ENCODE data around the gene ZNF148. TPM values are rescaled to one million over a fixed set of nuclear protein-coding genes. Genes with fewer than 3 reads are reported as not detected.

ZNF148 gene
- polyA plus RNA-seq, 3 donors, result 6.5 to 48.4 (median 34.1) TPM

DNA sequence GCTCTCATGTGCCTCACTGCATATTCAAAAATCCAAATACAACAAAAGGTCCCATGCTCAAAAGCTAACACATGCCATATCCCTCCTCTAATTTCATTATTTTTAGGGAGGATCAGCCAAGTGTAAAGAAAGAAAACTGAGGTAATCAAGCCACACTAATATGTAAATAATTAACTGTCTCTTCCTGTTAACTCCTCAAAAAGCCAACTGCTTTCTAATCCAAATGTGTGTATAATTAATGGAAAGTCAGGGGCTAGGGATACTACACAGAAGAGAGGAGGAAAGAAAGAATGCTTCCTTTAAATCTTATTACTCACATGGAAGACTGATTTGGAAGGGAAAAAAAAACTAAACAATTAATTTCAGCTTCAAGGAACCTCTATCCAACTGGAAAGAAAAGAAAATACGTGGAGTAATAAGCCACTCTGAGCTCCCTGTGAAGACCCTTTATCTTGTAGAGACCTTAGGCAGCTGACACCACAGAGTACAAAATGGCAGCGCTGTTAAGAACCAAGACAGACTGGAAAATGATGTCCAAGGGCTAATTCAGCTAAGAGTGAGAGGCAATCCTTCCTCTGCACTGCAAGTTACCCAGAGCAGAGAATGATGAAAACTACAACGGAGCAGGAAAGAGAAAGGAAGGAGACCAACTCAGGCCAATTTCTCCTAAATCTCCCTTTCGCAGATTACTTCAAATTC is 56.8 kb downstream of the ZNF148 start:
- Histone ChIP-seq H3K79me2 (ENCODE audit: insufficient read depth, low read length) (peaks cover 16% of the 10 kb centered on the region), H3K27me3 (ENCODE audit: control insufficient read depth in 2 of 2, insufficient read depth in 2 of 2, low read length in 2 of 2) (no peaks in the 10 kb centered on the region), H3K4me2 (replicated peaks; ENCODE audit: extremely low read depth, low read length, poor library complexity, severe bottlenecking) (no peak overlapping the region), H4K20me1 (ENCODE audit: insufficient read depth, low read length) (peaks cover 58% of the 10 kb centered on the region), H3K27ac (ENCODE audit: low read depth in 1 of 2, low read length in 2 of 2) (no peak overlapping the region), H3K4me1 (ENCODE audit: control insufficient read depth in 1 of 2, insufficient read depth in 2 of 2, low read length in 2 of 2) (peaks cover 12 to 21% of the 10 kb centered on the region in 2 donors), H3K36me3 (replicated peaks in 1 of 2; ENCODE audit: control insufficient read depth in 1 of 2, insufficient read depth in 2 of 2, low read length in 2 of 2) (peaks cover 25 to 57% of the 10 kb centered on the region in 2 donors), H3K9me3 (replicated peaks in 1 of 2; ENCODE audit: control insufficient read depth in 1 of 2, insufficient read depth in 1 of 2, low read length in 2 of 2) (no peaks in the 10 kb centered on the region), H2AFZ (ENCODE audit: insufficient read depth, low read depth, low read length, poor library complexity, severe bottlenecking) (no peak overlapping the region), H3K4me3 (replicated peaks in 1 of 3; ENCODE audit: low read depth in 2 of 3, low read length in 3 of 3) (no peak overlapping the region), H3K9ac (ENCODE audit: insufficient read depth, low read length, poor library complexity, severe bottlenecking) (no peak overlapping the region)
- Mint-ChIP-seq H3K27me3 (ENCODE audit: low read depth in 3 of 3) (no peaks in the 10 kb centered on the region), H3K36me3 (peaks cover 29 to 36% of the 10 kb centered on the region in 2 donors), H3K4me3 (no peak overlapping the region), H3K4me1 (peaks cover 19% of the 10 kb centered on the region), H3K27ac (no peak overlapping the region), H3K9me3 (no peaks in the 10 kb centered on the region)
- no peak for TF ChIP-seq CTCF (IDR thresholded peaks at IDR 0.05)
- intact Hi-C loops (cut with micrococcal nuclease), result no loop called here
- no peak for DNase-seq
- WGBS (ENCODE audit: insufficient coverage), result 92% methylated on average over 2 of the region's 4 CpGs

DNA sequence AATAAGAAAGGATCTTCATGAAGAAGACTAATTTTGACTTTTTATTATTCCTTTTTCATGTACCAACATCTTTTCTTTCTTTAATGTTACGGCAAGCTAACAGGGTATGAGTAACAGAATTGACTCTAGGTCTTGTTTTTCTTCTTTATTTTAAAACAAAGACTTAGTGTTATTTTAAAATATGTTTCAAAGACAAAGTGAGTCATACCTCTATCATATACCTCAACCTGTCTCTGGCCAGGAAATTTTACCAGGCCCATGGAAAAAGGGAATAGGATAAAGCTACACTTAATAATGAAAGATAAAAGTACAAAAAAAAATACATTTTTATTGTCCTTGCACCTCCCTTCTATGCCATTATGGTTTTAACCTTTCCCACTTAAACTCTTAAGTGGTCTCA is 57.4 kb downstream of the ZNF148 start:
- H3K27me3 ChIP-seq (ENCODE audit: control insufficient read depth in 2 of 2, insufficient read depth in 2 of 2, low read length in 2 of 2), result no peaks in the 10 kb centered on the region
- no peak overlapping the region for H3K4me3 ChIP-seq (replicated peaks in 1 of 3; ENCODE audit: low read depth in 2 of 3, low read length in 3 of 3)
- Mint-ChIP-seq H3K36me3 (peaks cover 28 to 37% of the 10 kb centered on the region in 2 donors), H3K4me1 (peaks cover 21% of the 10 kb centered on the region), H3K9me3 (no peaks in the 10 kb centered on the region), H3K27me3 (ENCODE audit: low read depth in 3 of 3) (no peaks in the 10 kb centered on the region), H3K27ac (no peak overlapping the region), H3K4me3 (no peak overlapping the region)
- peaks cover 16% of the 10 kb centered on the region for H3K79me2 ChIP-seq (ENCODE audit: insufficient read depth, low read length)
- peaks cover 12 to 24% of the 10 kb centered on the region in 2 donors for H3K4me1 ChIP-seq (ENCODE audit: control insufficient read depth in 1 of 2, insufficient read depth in 2 of 2, low read length in 2 of 2)
- H3K27ac ChIP-seq (ENCODE audit: low read depth in 1 of 2, low read length in 2 of 2), result no peak overlapping the region
- intact Hi-C loops (cut with micrococcal nuclease), result no loop called here
- H2AFZ ChIP-seq (ENCODE audit: insufficient read depth, low read depth, low read length, poor library complexity, severe bottlenecking), result no peak overlapping the region
- no peak overlapping the region for H3K9ac ChIP-seq (ENCODE audit: insufficient read depth, low read length, poor library complexity, severe bottlenecking)
- peaks cover 59% of the 10 kb centered on the region for H4K20me1 ChIP-seq (ENCODE audit: insufficient read depth, low read length)
- H3K4me2 ChIP-seq (replicated peaks; ENCODE audit: extremely low read depth, low read length, poor library complexity, severe bottlenecking), result no peak overlapping the region
- no peaks in the 10 kb centered on the region for H3K9me3 ChIP-seq (replicated peaks in 1 of 2; ENCODE audit: control insufficient read depth in 1 of 2, insufficient read depth in 1 of 2, low read length in 2 of 2)
- H3K36me3 ChIP-seq (replicated peaks in 1 of 2; ENCODE audit: control insufficient read depth in 1 of 2, insufficient read depth in 2 of 2, low read length in 2 of 2), result peaks cover 24 to 57% of the 10 kb centered on the region in 2 donors
- DNase-seq, result no peak
- TF ChIP-seq CTCF (IDR thresholded peaks at IDR 0.05), result no peak
- no CpG with 5 or more reads among the region's 1 CpG for WGBS (ENCODE audit: insufficient coverage)
